HL-60 (cell line): ENCODE data around the gene TNRC6C.

Experiments used
- DNase-seq, 2 experiments: peaks; one replicate each; pipeline ENCODE4 v3.0.0-alpha.2; 2010 to 2020; ENCODE audit warnings: low read depth in 1 of 2, low spot score in 1 of 2
- H3K27ac ChIP-seq: fragments of 250-450 bp; sonication (Bioruptor Pico); replicated peaks from 2 replicates; pipeline ENCODE4 v1.5.1; 2020; ENCODE audit warnings: mild to moderate bottlenecking, moderate library complexity
- H3K27me3 ChIP-seq: fragments of 250-450 bp; sonication (Bioruptor Pico); 2 replicates; pipeline ENCODE4 v1.5.1; 2021; ENCODE audit warnings: mild to moderate bottlenecking, moderate library complexity; ENCODE audit not compliant: insufficient read depth, poor library complexity, severe bottlenecking
- H3K4me3 ChIP-seq: replicated peaks from 2 replicates; pipeline ENCODE4 v1.5.1; 2011; ENCODE audit warnings: mild to moderate bottlenecking, control low read depth, low read length; ENCODE audit not compliant: insufficient read depth
- CTCF ChIP-seq: IDR thresholded peaks from one replicate; pipeline ENCODE4 v1.5.1; 2011; ENCODE audit warnings: low read length, control low read depth, inconsistent platforms; ENCODE audit not compliant: insufficient read depth
- GABPA ChIP-seq: IDR thresholded peaks from 2 replicates; pipeline ENCODE4 v1.6.1; 2012; ENCODE audit warnings: low read depth
- POLR2AphosphoS5 ChIP-seq: IDR thresholded peaks from 2 replicates; pipeline ENCODE4 v1.6.1; 2012; ENCODE audit warnings: low read depth
- REST ChIP-seq: IDR thresholded peaks from 2 replicates; pipeline ENCODE4 v1.6.1; 2012; ENCODE audit warnings: low read depth; ENCODE audit not compliant: insufficient replicate concordance
- SPI1 ChIP-seq: IDR thresholded peaks from 2 replicates; pipeline ENCODE4 v1.6.1; 2012; ENCODE audit warnings: low read depth, mild to moderate bottlenecking, borderline replicate concordance

Gene TNRC6C

DNA sequence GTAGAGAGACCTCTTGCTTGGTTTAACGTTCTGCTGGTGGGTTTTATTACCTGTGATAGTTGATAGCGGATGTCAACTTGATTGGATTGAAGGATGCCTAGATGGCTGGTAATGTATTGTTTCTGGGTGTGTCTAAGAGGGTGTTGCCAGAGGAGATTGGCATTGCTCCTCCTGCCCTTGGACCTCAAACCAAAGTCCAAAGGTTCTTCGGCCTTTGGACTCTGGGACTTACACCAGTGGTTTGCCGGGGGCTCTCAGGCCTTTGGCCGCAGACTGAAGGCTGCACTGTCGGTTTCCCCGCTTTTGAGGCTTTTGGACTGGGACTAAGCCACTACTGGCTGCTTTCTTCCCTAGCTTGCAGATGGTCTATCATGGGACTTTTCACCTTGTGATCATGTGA is 17.5 kb upstream of the TNRC6C start:
- Histone ChIP-seq H3K4me3 (no peak overlapping the region), H3K27me3 (no peaks in the 10 kb centered on the region), H3K27ac (no peak overlapping the region)
- TF ChIP-seq POLR2AphosphoS5, result no peak
- no peak for TF ChIP-seq GABPA
- no peak for TF ChIP-seq REST
- no peak for TF ChIP-seq CTCF
- no peak for TF ChIP-seq SPI1
- no peak for DNase-seq

- Histone ChIP-seq H3K27me3 (no peaks in the 10 kb centered on the region), H3K4me3 (no peak overlapping the region), H3K27ac (no peak overlapping the region)
- DNase-seq, result no peak
- TF ChIP-seq REST (no peak), POLR2AphosphoS5 (no peak), SPI1 (no peak), GABPA (no peak), CTCF (no peak)
These were observed 16.2 kb upstream of the TNRC6C start for GRCh38 chr17:77942112-77942988.

- no peak for DNase-seq
- Histone ChIP-seq H3K27ac (no peak overlapping the region), H3K4me3 (no peak overlapping the region), H3K27me3 (no peaks in the 10 kb centered on the region)
- TF ChIP-seq REST (no peak), CTCF (no peak), SPI1 (no peak), POLR2AphosphoS5 (no peak), GABPA (no peak)
These were observed 14.5 kb upstream of the TNRC6C start for GRCh38 chr17:77943971-77944370.
